NOMO-1 treated with DMSO at 0.1 percent for 48 hours (cell line): ENCODE measurements around the gene ARV1.
"Not testable (repeated sequence)": the region's sequence is repeated elsewhere in the genome, so short reads cannot be mapped to it uniquely, and the experiment has no call there.

Experiments used
- DNase-seq: peaks from one replicate; lab custom pipeline; 2025; ENCODE audit not compliant: unreplicated experiment; lab: John Stamatoyannopoulos, UW

Gene ARV1

GRCh38 chr1:231040800-231041718 lies 62.2 kb downstream of the ARV1 start:
- DNase-seq = no peak

DNA sequence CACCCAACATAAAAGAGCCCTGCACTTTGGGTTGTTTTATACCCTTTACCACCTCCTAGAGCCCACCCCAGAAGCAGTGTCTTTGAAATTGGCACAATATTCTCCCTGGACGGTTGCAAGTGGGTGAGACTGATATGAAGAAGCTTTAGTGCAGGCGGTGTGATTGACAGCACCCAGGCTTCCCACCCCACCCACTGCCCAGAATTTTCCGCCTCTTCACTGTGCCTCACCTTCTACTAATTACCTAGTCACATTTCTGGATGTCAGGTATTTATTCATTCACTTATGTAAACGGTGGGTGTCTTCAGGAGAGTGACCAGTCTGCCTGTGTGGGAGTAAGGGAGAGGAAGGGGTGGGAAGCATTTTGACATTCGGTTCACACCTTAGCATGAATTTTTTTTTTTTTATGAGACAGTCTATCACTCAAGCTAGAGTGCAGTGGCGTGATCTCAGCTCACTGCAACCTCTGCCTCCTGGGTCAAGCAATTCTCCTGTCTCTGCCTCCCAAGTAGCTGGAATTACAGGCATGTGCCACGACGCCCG lies 62.9 kb downstream of the ARV1 start:
- no peak for DNase-seq

- no peak for DNase-seq
These were observed 65.7 kb downstream of the ARV1 start for GRCh38 chr1:231044588-231044987.

DNA sequence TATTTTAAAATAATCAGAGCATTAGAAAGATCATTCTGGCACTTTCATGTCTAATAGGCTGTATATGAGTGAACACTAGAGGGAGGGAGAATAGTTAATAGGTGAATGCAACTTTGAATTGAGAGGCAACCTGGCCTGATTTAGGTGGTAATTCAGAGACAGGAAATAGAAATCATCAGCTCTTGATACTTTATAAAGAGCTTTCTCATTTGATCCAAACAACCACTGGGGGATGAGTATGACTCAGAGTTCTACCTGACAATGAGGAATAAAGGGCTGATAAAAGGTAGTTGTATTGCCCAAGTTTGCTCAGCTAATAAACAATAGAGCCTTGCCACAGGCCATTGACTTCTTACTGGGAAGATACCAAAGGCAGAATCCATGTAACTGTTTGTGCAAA lies 66.4 kb downstream of the ARV1 start:
- no peak for DNase-seq

DNA sequence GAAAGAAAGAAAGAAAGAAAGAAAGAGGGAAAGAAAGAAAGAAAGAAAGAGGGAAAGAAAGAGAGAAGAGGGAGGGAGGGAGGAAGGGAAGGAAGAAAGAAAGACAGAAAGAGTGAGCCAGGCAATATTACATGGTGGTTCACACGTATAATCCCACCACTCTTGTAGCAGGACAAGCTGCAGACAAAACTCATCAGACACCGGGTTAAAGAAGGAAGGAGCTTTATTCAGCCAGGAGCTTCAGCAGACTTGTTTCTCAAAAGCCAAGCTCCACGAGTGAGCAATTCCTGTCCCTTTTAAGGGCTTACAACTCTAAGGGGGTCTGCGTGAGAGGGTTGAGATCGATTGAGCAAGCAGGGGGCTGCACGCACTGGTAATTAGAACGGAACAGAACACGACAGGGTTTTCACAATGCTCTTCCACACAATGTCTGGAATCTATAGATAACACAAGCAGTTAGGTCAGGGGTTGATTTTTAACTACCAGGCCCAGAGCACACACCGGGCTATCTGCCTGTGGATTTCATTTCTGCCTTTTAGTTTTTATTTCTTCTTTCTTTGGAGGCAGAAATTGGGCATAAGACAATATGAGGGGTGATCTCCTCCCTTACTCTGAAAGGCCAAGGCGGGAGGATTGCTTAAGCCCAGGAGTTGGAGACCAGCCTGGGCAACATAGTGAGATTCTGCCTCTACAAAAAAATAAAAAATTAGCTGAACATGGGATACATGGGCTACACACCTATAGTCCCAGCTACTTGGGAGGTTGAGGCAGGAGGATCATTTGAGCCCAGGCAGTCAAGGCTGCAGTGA lies 67.2 kb downstream of the ARV1 start:
- not testable (repeated sequence) for DNase-seq

DNA sequence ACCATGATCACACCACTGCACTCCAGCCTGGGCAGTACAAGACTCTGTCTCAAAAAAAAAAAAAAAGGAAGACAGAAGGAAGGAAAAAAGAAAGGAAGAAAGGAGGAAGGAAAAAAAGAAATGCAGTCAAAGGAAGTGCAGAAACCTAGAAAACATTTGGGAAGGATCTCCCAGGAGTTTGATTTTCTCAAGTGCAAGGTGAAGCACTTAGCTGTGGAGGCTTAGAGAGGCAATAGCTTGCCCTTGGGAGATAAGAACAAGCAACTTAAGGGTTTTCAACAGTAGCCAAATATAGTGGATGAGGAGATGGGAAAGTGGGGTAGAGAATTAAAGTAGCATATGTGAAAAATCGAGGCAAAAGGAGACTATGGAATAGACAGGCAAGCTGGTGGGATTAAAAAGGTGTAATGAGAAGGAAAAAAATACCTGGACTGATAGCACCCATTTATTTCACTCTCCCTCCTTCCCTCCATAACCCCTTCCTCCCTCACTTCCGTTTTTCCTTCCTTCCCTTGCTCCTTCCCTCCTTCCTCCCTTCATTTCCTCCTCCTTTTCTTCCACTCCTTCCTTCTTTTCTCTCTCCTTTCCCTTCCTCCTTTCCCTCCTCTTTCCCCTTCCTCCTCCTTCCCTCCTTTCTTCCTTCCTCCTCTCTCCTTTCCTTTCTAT lies 68.0 kb downstream of the ARV1 start:
- DNase-seq = no peak

DNA sequence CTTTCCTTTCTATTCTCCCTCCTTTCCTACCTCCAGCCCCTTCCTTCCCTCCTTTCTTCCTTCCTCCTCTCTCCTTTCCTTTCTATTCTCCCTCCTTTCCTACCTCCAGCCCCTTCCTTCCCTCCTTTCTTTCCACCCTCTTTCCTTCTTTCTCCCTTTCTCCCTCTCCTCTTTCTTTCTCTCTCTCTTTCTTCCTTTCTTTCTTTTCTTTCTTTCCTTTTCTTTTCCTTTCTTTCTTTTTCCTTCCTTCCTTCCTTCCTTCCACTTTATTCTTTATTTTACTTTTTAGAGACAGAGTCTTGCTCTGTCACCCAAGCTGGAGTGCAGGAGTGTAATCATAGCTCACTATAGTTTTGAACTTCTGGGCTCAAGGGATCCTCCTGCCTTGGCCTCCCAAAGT lies 68.6 kb downstream of the ARV1 start:
- not testable (repeated sequence) for DNase-seq

GRCh38 chr1:231048419-231048818 lies 69.5 kb downstream of the ARV1 start:
- DNase-seq = not testable (repeated sequence)

GRCh38 chr1:231049121-231049979 lies 70.5 kb downstream of the ARV1 start:
- peak; percentile 30 for DNase-seq
